ENCODE results near the gene C2orf74. TPM values are rescaled to one million over a fixed set of nuclear protein-coding genes. Genes with fewer than 3 reads are reported as not detected.

The C2orf74 gene
- total RNA-seq, 1 donor from 2014 or later, result 31.7 TPM

GRCh38 chr2:61167579-61167978 lies 5.6 kb downstream of the C2orf74 start:
- intact Hi-C loops (cut with DNase I), result no loop called here
- DNase-seq (ENCODE audit: low spot score), result no peak

GRCh38 chr2:61172671-61173070 lies 10.7 kb downstream of the C2orf74 start:
- no peak for DNase-seq (ENCODE audit: low spot score)
- intact Hi-C loops (cut with DNase I), result no loop called here

- intact Hi-C loops (cut with DNase I), result no loop called here
- DNase-seq (ENCODE audit: low spot score), result no peak
Observed at GRCh38 chr2:61173116-61173515, 11.1 kb downstream of the C2orf74 start.

- no peak for DNase-seq (ENCODE audit: low spot score)
- intact Hi-C loops (cut with DNase I), result loop anchor here (5.0 kb wide), 3 partner anchors 108 to 362 kb away; partner anchors contain the start of genes REL, SANBR and XPO1
Observed at GRCh38 chr2:61175036-61175435, 13.0 kb downstream of the C2orf74 start.

GRCh38 chr2:61176755-61177726 lies 15.1 kb downstream of the C2orf74 start:
- intact Hi-C loops (cut with DNase I), result loop anchor here (2.0 to 5.0 kb wide), 4 partner anchors 110 to 360 kb away; partner anchors contain the start of genes PEX13, REL, SANBR and XPO1
- peak; percentile 96 for DNase-seq (ENCODE audit: low spot score)

- intact Hi-C loops (cut with DNase I), result loop anchor here (2.0 to 5.0 kb wide), 4 partner anchors 111 to 359 kb away; partner anchors contain the start of genes PEX13, REL, SANBR and XPO1
- no peak for DNase-seq (ENCODE audit: low spot score)
Observed at GRCh38 chr2:61177727-61178549, 15.9 kb downstream of the C2orf74 start.

- no peak for DNase-seq (ENCODE audit: low spot score)
Observed at GRCh38 chr2:61178603-61179545, 16.9 kb downstream of the C2orf74 start.

GRCh38 chr2:61179701-61180639 lies 18.0 kb downstream of the C2orf74 start:
- DNase-seq (ENCODE audit: low spot score), result peak; percentile 85
- intact Hi-C loops (cut with DNase I), result loop anchor here (5.0 kb wide), 3 partner anchors 113 to 357 kb away; partner anchors contain the start of genes REL, SANBR and XPO1

More at GRCh38 chr2:61178603-61179545, 16.9 kb downstream of the C2orf74 start:
- intact Hi-C loops (cut with DNase I), result loop anchor here (5.0 kb wide), 3 partner anchors 112 to 358 kb away; partner anchors contain the start of genes REL, SANBR and XPO1

- no peak for DNase-seq (ENCODE audit: low spot score)
- intact Hi-C loops (cut with DNase I), result no loop called here
Observed at GRCh38 chr2:61180686-61181085, 18.7 kb downstream of the C2orf74 start.

- intact Hi-C loops (cut with DNase I), result no loop called here
- DNase-seq (ENCODE audit: low spot score), result no peak
Observed at GRCh38 chr2:61181382-61182058, 19.5 kb downstream of the C2orf74 start.

GRCh38 chr2:61182059-61182383 lies 20.0 kb downstream of the C2orf74 start:
- intact Hi-C loops (cut with DNase I), result no loop called here

GRCh38 chr2:61183795-61184194 lies 21.8 kb downstream of the C2orf74 start:
- no peak for DNase-seq (ENCODE audit: low spot score)
- intact Hi-C loops (cut with DNase I), result no loop called here

More at GRCh38 chr2:61182059-61182383, 20.0 kb downstream of the C2orf74 start:
- DNase-seq (ENCODE audit: low spot score), result no peak

- intact Hi-C loops (cut with DNase I), result no loop called here
- DNase-seq (ENCODE audit: low spot score), result no peak
Observed at GRCh38 chr2:61184263-61184662, 22.3 kb downstream of the C2orf74 start.

GRCh38 chr2:61185231-61185728 lies 23.3 kb downstream of the C2orf74 start:
- intact Hi-C loops (cut with DNase I), result no loop called here
- DNase-seq (ENCODE audit: low spot score), result no peak

GRCh38 chr2:61187085-61187484 lies 25.1 kb downstream of the C2orf74 start:
- DNase-seq (ENCODE audit: low spot score), result no peak
- intact Hi-C loops (cut with DNase I), result no loop called here

GRCh38 chr2:61193670-61194561 lies 31.9 kb downstream of the C2orf74 start:
- no peak for DNase-seq (ENCODE audit: low spot score)
- intact Hi-C loops (cut with DNase I), result no loop called here

Measured in cardiac septum (tissue), 1 donor.